Activated effector memory CD4-positive, alpha-beta T cell treated with anti-CD3 and anti-CD28 coated beads, Interleukin-2, amount 50 U/mL, for 16 hours (primary cell): ENCODE measurements around the gene CNTNAP2.

Experiments
- DNase-seq: peaks from one replicate; pipeline ENCODE4 v3.0.0-alpha.2; 2020

Gene CNTNAP2

GRCh38 chr7:146635205-146636032, 518.8 kb downstream of the CNTNAP2 start:
- DNase-seq, result no peak

GRCh38 chr7:146636033-146636356, 519.4 kb downstream of the CNTNAP2 start:
- no peak for DNase-seq

GRCh38 chr7:146636581-146636980, 520.0 kb downstream of the CNTNAP2 start:
- DNase-seq, result no peak

GRCh38 chr7:146639291-146639690, 522.7 kb downstream of the CNTNAP2 start:
- no peak for DNase-seq

- no peak for DNase-seq
Observed at GRCh38 chr7:146641491-146641890, 524.9 kb downstream of the CNTNAP2 start.

GRCh38 chr7:146645383-146645976, 528.9 kb downstream of the CNTNAP2 start:
- no peak for DNase-seq

GRCh38 chr7:146647445-146647844, 530.8 kb downstream of the CNTNAP2 start:
- DNase-seq, result no peak

GRCh38 chr7:146652176-146652575, 535.6 kb downstream of the CNTNAP2 start:
- no peak for DNase-seq

- no peak for DNase-seq
Observed at GRCh38 chr7:146654048-146654447, 537.4 kb downstream of the CNTNAP2 start.

- DNase-seq, result no peak
Observed at GRCh38 chr7:146655928-146656797, 539.6 kb downstream of the CNTNAP2 start.

GRCh38 chr7:146656988-146657387, 540.4 kb downstream of the CNTNAP2 start:
- DNase-seq, result no peak

- no peak for DNase-seq
Observed at GRCh38 chr7:146658604-146659003, 542.0 kb downstream of the CNTNAP2 start.

GRCh38 chr7:146659732-146660131, 543.1 kb downstream of the CNTNAP2 start:
- no peak for DNase-seq

- DNase-seq, result no peak
Observed at GRCh38 chr7:146660839-146661238, 544.2 kb downstream of the CNTNAP2 start.

GRCh38 chr7:146661435-146661834, 544.8 kb downstream of the CNTNAP2 start:
- no peak for DNase-seq

GRCh38 chr7:146661929-146662328, 545.3 kb downstream of the CNTNAP2 start:
- DNase-seq, result no peak

GRCh38 chr7:146665023-146665422, 548.4 kb downstream of the CNTNAP2 start:
- DNase-seq, result no peak

GRCh38 chr7:146670532-146670931, 553.9 kb downstream of the CNTNAP2 start:
- DNase-seq, result no peak

- DNase-seq, result no peak
Observed at GRCh38 chr7:146681487-146681886, 564.9 kb downstream of the CNTNAP2 start.

GRCh38 chr7:146683439-146683838, 566.8 kb downstream of the CNTNAP2 start:
- DNase-seq, result no peak

- DNase-seq, result no peak
Observed at GRCh38 chr7:146690987-146691386, 574.4 kb downstream of the CNTNAP2 start.

- DNase-seq, result no peak
Observed at GRCh38 chr7:146698995-146699610, 582.5 kb downstream of the CNTNAP2 start.

- DNase-seq, result no peak
Observed at GRCh38 chr7:146700015-146700560, 583.5 kb downstream of the CNTNAP2 start.
